ENCODE results near the gene RAI14. TPM values are rescaled to one million over a fixed set of nuclear protein-coding genes. Genes with fewer than 3 reads are reported as not detected.

The RAI14 gene
- total RNA-seq, 2 donors from 2014 or later, result 25.7 to 27.5 TPM

GRCh38 chr5:34740389-34740806 lies 84.3 kb downstream of the RAI14 start:
- ATAC-seq, result peak; percentile 56
- intact Hi-C loops (cut with DNase I), result no loop called here
- TF ChIP-seq CTCF (IDR thresholded peaks at IDR 0.05) (no peak), POLR2A (IDR thresholded peaks at IDR 0.05) (no peak)
- no peak overlapping the region for H3K27ac ChIP-seq
- no peaks in the 10 kb centered on the region for H3K9me3 ChIP-seq
- H3K4me1 ChIP-seq, result peaks cover 3% of the 10 kb centered on the region
- no peaks in the 10 kb centered on the region for H3K27me3 ChIP-seq
- peak in 1 of 4 donors; percentile 33 for DNase-seq
- WGBS, 2 donors, result 51 to 89% methylated on average over 3 of the region's 3 CpGs
- no peaks in the 10 kb centered on the region for H3K36me3 ChIP-seq (replicated peaks in 1 of 2; ENCODE audit: insufficient read depth in 1 of 2, low read depth in 2 of 2)
- H3K4me3 ChIP-seq, result no peak overlapping the region

- no peak for TF ChIP-seq CTCF (IDR thresholded peaks at IDR 0.05)
- TF ChIP-seq POLR2A (IDR thresholded peaks at IDR 0.05), result no peak
- no peak for DNase-seq
- Histone ChIP-seq H3K4me3 (no peak overlapping the region), H3K4me1 (peaks cover 3% of the 10 kb centered on the region), H3K9me3 (no peaks in the 10 kb centered on the region), H3K27ac (no peak overlapping the region), H3K36me3 (replicated peaks in 1 of 2; ENCODE audit: insufficient read depth in 1 of 2, low read depth in 2 of 2) (no peaks in the 10 kb centered on the region), H3K27me3 (no peaks in the 10 kb centered on the region)
- ATAC-seq, result no peak
- 95% methylated on average over 11 of the region's 11 CpGs for WGBS, 2 donors
- intact Hi-C loops (cut with DNase I), result no loop called here
These were observed 85.9 kb downstream of the RAI14 start for GRCh38 chr5:34742061-34742460.

GRCh38 chr5:34743878-34744277 lies 87.8 kb downstream of the RAI14 start:
- Histone ChIP-seq H3K4me1 (no peaks in the 10 kb centered on the region), H3K9me3 (no peaks in the 10 kb centered on the region), H3K36me3 (replicated peaks in 1 of 2; ENCODE audit: insufficient read depth in 1 of 2, low read depth in 2 of 2) (no peaks in the 10 kb centered on the region), H3K27ac (no peak overlapping the region), H3K4me3 (no peak overlapping the region), H3K27me3 (no peaks in the 10 kb centered on the region)
- intact Hi-C loops (cut with DNase I), result no loop called here
- no peak for DNase-seq
- TF ChIP-seq CTCF (IDR thresholded peaks at IDR 0.05) (no peak), POLR2A (IDR thresholded peaks at IDR 0.05) (no peak)
- 85 to 93% methylated on average over 3 of the region's 3 CpGs for WGBS, 2 donors
- ATAC-seq, result no peak

GRCh38 chr5:34748431-34748830 lies 92.3 kb downstream of the RAI14 start:
- H3K4me1 ChIP-seq, result no peaks in the 10 kb centered on the region
- no peak overlapping the region for H3K27ac ChIP-seq
- WGBS, 2 donors, result 96 to 100% methylated on average over 3 of the region's 3 CpGs
- no peaks in the 10 kb centered on the region for H3K9me3 ChIP-seq
- no peaks in the 10 kb centered on the region for H3K36me3 ChIP-seq (replicated peaks in 1 of 2; ENCODE audit: insufficient read depth in 1 of 2, low read depth in 2 of 2)
- no peaks in the 10 kb centered on the region for H3K27me3 ChIP-seq
- TF ChIP-seq CTCF (IDR thresholded peaks at IDR 0.05) (no peak), POLR2A (IDR thresholded peaks at IDR 0.05) (no peak)
- ATAC-seq (no peak), DNase-seq (no peak)
- H3K4me3 ChIP-seq, result no peak overlapping the region
- intact Hi-C loops (cut with DNase I), result no loop called here

GRCh38 chr5:34749431-34749873 lies 93.3 kb downstream of the RAI14 start:
- intact Hi-C loops (cut with DNase I), result no loop called here
- TF ChIP-seq CTCF (IDR thresholded peaks at IDR 0.05) (no peak), POLR2A (IDR thresholded peaks at IDR 0.05) (no peak)
- no peak overlapping the region for H3K27ac ChIP-seq
- DNase-seq (no peak), ATAC-seq (no peak)
- 45 to 57% methylated on average over 6 of the region's 6 CpGs for WGBS, 2 donors
- no peaks in the 10 kb centered on the region for H3K27me3 ChIP-seq
- no peaks in the 10 kb centered on the region for H3K36me3 ChIP-seq (replicated peaks in 1 of 2; ENCODE audit: insufficient read depth in 1 of 2, low read depth in 2 of 2)
- H3K9me3 ChIP-seq, result no peaks in the 10 kb centered on the region
- H3K4me1 ChIP-seq, result no peaks in the 10 kb centered on the region
- H3K4me3 ChIP-seq, result no peak overlapping the region

All from body of pancreas (tissue), 4 donors.